Mucosa of descending colon (tissue), 3 donors: ENCODE data around the gene KCNA10. TPM values are rescaled to one million over a fixed set of nuclear protein-coding genes. Genes with fewer than 3 reads are reported as not detected.

Experiments
- ATAC-seq: fragments of 200-7000 bp; cut with Tn5 transposase; one replicate; pipeline ENCODE4 v1.9.1; 2020; ENCODE audit warnings: mild to moderate bottlenecking, moderate library complexity
- DNase-seq, 3 donors: peaks; one replicate each; pipeline ENCODE4 v3.0.0-alpha.2; 2020
- H3K36me3 ChIP-seq: fragments of 200-600 bp; one replicate; pipeline ENCODE4 v1.8.0; 2021; ENCODE audit warnings: low read depth, mild to moderate bottlenecking
- H3K4me1 ChIP-seq: fragments of 200-600 bp; one replicate; pipeline ENCODE4 v1.8.0; 2021; ENCODE audit warnings: low read depth, mild to moderate bottlenecking
- H3K4me3 ChIP-seq: fragments of 200-600 bp; one replicate; pipeline ENCODE4 v1.8.0; 2021; ENCODE audit warnings: mild to moderate bottlenecking
- H3K9me3 ChIP-seq: fragments of 200-600 bp; one replicate; pipeline ENCODE4 v1.8.0; 2021; ENCODE audit warnings: mild to moderate bottlenecking
- intact Hi-C, 2 donors: fragments of 100-400 bp; cut with DNase I in 1 of 2; cut with micrococcal nuclease in 1 of 2; formaldehyde crosslinking; loops; one replicate each; pipeline versions ENCODE4 v1.11.0 to v1.11.1; 2022; cut with DNase I, micrococcal nuclease
- long read RNA-seq, 2 donors: library from polyadenylated mRNA; unstranded; transcript quantifications; one replicate each; pipeline ENCODE4 v2.0.0, GENCODE V29; 2019 to 2021
- total RNA-seq, 3 donors: library from RNA; stranded (reverse); fragmentation: NEBNext Ultra II Directional in 2 of 3; extraction: Animal tissue kit (Norgen Biotek cat#: 25700) in 2 of 3; gene quantifications; one replicate each; pipeline versions ENCODE4 v1.2.1 to v1.2.4, GENCODE V29; 2021 to 2023
- TF ChIP-seq, protein P1 (sequence below): fragments of 200-600 bp; IDR thresholded peaks from one replicate; pipeline ENCODE4 v1.8.0; 2022; ENCODE audit warnings: antibody characterized with exemption, mild to moderate bottlenecking
- donor health status: DM: no; HTN: no; CAD: no; lungs with moderate emphysema.
- donor health status: DM: no; HTN: no; CAD: no.
- donor health status: DM: no; HTN: yes; CAD: no.

KCNA10 gene
- not detected for total RNA-seq
- long read RNA-seq, donor 1 = 0 reads
- long read RNA-seq, donor 2 = 0 reads

DNA sequence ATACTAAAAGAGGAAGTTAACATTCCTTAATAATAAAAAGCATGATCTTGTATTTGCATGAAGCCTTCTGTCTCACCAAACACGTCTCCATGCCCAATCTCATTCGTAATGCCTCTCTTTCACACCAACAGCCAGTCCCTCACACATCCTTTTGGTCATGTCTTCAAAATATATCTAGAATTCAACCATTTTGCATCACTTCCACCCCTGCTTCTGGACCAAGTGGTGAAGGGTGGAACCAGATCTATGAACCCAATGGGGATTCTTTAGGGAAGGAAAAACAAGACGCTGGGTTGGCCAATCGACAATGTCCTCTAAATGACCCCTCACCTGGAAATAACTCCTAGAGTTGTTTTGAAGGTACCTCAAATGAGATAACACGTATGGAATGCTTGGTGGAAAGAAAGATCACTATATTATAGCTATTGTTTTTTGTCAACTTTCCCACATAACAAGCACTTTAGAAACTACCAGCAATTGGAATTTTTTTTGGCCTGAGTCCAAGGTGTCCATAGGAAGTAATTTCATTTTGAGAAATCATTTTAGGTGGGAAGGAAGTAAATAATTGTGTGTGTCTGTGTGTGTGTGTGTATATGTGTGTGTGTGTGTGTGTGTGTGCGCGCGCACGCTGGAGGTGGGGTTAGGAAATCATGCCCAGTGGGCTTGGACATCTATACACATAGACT lies at the start of gene KCNA10:
KCNA10 (minus strand) TSS at position 51 of the 686 bp plus-strand sequence. CDS start 388 bp downstream, outside the sequence.
- Histone ChIP-seq H3K4me3 (no peak within 1 kb of the TSS), H3K4me1 (no peaks in the 10 kb centered on the region), H3K36me3 (no peaks in the 10 kb centered on the region), H3K9me3 (no peaks in the 10 kb centered on the region)
- TF ChIP-seq, protein P1, sequence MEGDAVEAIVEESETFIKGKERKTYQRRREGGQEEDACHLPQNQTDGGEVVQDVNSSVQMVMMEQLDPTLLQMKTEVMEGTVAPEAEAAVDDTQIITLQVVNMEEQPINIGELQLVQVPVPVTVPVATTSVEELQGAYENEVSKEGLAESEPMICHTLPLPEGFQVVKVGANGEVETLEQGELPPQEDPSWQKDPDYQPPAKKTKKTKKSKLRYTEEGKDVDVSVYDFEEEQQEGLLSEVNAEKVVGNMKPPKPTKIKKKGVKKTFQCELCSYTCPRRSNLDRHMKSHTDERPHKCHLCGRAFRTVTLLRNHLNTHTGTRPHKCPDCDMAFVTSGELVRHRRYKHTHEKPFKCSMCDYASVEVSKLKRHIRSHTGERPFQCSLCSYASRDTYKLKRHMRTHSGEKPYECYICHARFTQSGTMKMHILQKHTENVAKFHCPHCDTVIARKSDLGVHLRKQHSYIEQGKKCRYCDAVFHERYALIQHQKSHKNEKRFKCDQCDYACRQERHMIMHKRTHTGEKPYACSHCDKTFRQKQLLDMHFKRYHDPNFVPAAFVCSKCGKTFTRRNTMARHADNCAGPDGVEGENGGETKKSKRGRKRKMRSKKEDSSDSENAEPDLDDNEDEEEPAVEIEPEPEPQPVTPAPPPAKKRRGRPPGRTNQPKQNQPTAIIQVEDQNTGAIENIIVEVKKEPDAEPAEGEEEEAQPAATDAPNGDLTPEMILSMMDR = no peak
- ATAC-seq (no peak), DNase-seq (no peak)
- intact Hi-C loops = no loop called here

DNA sequence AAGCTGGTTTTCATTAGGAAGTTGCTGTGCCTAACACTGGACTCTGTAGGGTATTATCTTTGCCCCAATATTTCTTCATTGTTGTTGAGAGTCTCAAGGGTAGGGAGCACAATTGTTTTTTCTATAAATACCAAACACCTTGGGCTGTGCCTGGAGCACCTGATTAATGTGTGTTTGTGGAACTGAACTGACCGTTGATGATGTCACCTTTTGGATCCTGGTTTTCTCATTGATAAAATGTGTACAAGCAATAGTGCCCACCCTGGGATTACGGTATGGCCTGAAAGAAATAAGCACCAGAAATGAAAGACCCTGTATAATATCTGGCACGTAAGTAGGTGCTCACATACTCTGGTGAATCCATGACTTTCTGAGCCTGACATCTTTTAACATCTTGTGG lies 47.9 kb upstream of the KCNA10 start:
- no peak for DNase-seq
- H3K9me3 ChIP-seq = no peaks in the 10 kb centered on the region
- no peak for ATAC-seq
- no peaks in the 10 kb centered on the region for H3K36me3 ChIP-seq
- intact Hi-C loops = no loop called here
- TF ChIP-seq, protein P1 = no peak
- no peak overlapping the region for H3K4me3 ChIP-seq
- no peaks in the 10 kb centered on the region for H3K4me1 ChIP-seq

DNA sequence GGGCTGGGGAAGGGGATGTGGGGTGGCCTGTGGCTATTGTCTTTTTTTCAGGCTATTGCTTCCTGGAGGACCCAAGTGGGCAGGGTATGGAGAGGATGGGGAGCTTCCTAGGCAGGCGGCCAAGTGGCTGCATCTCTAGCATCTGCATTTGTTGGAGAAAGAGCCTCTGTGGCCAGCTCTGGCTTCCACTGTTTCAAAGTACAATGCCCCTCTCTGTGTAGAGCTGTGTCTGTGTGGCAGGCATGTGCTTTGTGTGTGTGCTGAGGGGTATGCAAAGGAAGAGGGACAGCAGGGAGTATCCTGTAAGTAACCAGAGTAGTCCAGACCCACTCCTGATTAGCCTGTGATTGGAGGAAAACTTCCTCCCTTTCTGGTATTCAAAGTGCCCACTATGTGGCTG lies 46.6 kb upstream of the KCNA10 start:
- TF ChIP-seq, protein P1 = no peak
- Histone ChIP-seq H3K4me3 (no peak overlapping the region), H3K4me1 (no peaks in the 10 kb centered on the region), H3K9me3 (no peaks in the 10 kb centered on the region), H3K36me3 (no peaks in the 10 kb centered on the region)
- intact Hi-C loops = no loop called here
- no peak for ATAC-seq
- DNase-seq = no peak

DNA sequence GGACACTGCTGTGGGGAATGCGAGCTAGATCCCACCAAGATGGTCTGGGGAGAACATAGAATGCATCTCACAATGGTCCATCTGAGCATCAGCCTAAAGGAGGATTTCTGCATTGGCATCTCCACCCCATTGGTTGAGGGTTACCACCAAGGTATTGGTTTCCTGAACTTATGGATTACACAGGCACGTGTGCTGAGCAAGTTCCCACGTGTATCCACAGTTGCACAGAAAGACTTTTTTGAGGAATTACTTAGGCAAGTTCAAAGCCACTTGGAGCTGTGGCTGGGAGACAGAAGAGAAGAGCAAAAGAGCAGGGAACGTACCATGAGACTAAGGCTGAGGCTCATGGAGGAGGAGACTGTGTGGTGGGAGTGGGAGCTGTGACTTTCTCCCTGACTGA lies 44.1 kb upstream of the KCNA10 start:
- H3K36me3 ChIP-seq = no peaks in the 10 kb centered on the region
- ATAC-seq (no peak), DNase-seq (no peak)
- intact Hi-C loops = no loop called here
- H3K4me1 ChIP-seq = no peaks in the 10 kb centered on the region
- H3K4me3 ChIP-seq = no peak overlapping the region
- TF ChIP-seq, protein P1 = no peak
- H3K9me3 ChIP-seq = no peaks in the 10 kb centered on the region

DNA sequence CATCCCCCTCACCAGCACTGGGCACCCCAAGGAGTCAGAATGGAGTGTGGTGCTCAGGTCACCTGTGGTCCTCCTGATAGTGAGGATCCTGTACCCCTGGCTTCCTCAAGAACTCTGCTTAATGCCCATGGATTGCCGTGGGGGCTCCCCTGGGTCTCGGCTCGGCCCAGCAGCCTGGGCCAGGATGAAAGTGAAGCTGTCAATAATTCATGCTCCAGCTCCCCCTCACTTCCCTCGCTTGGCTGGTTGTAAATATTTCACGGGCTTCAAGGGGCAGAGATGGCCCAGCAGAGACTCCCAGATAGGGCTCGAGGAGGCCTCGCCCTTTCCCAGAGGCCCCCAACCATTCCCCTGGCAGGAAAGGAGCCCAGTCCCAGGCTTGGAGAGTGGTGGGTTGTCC lies 42.6 kb upstream of the KCNA10 start:
- no peaks in the 10 kb centered on the region for H3K9me3 ChIP-seq
- ATAC-seq (no peak), DNase-seq (no peak)
- H3K4me3 ChIP-seq = no peak overlapping the region
- H3K4me1 ChIP-seq = no peaks in the 10 kb centered on the region
- TF ChIP-seq, protein P1 = no peak
- intact Hi-C loops = no loop called here
- H3K36me3 ChIP-seq = no peaks in the 10 kb centered on the region

DNA sequence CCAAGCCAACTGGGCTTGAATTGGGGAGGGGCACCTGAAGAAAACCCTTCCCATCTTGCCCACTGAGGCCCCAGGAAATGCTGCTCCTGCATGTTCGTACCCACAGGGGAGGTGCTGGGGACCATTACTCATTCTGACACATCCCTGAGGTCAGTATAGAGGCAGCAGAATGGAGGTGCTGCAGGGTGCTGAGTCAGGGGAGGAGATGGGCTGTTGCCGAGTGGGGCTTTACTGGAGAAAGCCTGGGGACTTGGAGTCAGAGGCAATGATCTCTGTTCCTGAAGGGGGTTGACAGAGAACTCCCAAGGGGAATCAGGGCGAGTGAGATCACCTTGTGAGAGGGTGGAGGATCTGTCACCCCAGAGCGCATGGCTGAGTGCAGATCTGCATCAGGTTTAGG lies 40.2 kb upstream of the KCNA10 start:
- no peaks in the 10 kb centered on the region for H3K36me3 ChIP-seq
- ATAC-seq (no peak), DNase-seq (no peak)
- TF ChIP-seq, protein P1 = no peak
- intact Hi-C loops = loop anchor here in 1 of 2 donors (10.0 kb wide), 1 partner anchor 56 kb away; no protein-coding TSS in a partner anchor
- H3K9me3 ChIP-seq = no peaks in the 10 kb centered on the region
- H3K4me1 ChIP-seq = no peaks in the 10 kb centered on the region
- no peak overlapping the region for H3K4me3 ChIP-seq
